Measurements from ENCODE around the gene HAND2.

HAND2 gene

DNA sequence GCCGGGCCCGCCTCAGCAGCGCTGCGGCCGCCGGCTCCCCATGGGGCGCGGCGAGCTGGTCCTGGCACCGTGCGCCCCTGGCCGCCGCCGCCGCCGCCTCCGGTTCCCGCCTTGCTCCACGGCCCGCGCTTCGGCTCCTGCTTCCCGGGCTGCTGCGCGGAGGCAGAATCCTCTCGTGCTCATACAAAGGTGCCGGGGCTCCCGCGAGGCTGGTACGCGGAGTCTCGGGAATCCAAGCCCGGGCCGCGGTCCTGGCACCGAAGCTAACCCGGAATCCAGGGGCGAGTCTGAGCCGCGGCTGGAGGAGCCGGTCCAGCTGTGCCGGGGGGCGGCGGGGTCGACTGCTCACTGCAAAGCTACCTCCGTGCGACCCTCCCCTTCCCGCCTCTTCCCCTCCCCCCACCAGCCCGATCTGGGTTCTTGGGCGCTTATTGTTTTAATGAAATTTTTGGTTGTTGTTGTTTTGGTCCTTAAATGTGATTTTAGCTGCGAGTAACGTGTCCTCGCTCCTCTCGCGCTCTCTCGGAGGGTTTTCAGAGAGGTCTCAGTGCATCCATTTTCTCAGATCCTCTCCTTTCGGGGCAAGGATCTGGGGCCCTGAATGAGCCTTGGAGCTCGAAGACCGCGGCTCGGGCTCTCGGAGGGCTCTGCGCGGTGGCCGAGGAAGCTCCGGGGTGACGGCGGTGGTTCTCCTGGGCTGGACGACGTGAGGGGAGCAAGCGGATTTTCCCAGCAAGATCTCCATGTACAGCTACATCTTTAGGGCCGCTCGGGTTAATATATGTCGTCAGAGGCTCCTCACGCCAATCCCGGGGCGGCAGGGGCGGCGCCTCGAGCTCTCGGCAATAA lies at the start of gene HAND2:
Gene HAND2 (minus strand): TSS at position 753 of the 849 bp plus-strand sequence. CDS start 940 bp downstream, outside the sequence.
- peak; percentile 62 for DNase-seq (ENCODE audit: low read depth, low spot score)

DNA sequence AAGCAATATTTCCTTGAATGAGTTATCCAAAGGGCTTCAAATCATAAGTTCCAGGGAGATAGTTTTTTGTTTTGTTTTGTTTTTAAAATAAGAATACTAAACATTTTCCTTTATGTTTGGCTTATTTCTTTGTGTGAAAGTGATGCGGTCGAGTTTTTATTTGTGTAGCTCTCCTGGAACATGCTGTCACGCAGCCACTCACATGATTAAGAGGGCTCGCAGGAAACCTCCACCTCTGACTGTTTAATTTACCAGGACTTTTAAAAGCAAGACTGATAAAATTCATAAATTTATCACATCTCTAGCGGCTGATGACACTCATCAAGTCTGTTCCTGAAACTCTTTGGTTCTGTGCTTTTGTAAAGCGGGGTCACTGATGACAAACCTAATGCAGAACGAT lies 48.9 kb upstream of the HAND2 start:
- no peak for DNase-seq (ENCODE audit: low read depth, low spot score)

DNA sequence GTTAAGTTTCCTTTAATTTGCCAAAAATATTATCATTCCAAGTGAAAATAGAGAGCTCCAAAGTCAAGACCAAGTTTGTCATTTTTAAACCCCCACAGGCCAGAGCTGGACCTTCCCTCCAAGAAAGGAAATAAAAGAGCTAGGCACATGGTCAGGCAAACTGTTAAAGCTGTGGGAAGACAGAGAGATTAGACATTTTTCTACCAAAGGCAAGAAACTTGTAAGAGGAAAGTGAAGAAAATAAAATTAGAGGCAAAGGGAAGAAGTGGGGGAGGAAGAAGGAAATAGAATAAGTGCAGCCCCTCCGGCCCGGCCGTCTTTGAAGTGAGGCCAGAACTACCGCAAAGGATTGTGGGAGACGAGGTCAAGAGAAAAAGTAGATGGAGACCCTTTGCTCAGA lies 47.9 kb upstream of the HAND2 start:
- no peak for DNase-seq (ENCODE audit: low read depth, low spot score)

DNA sequence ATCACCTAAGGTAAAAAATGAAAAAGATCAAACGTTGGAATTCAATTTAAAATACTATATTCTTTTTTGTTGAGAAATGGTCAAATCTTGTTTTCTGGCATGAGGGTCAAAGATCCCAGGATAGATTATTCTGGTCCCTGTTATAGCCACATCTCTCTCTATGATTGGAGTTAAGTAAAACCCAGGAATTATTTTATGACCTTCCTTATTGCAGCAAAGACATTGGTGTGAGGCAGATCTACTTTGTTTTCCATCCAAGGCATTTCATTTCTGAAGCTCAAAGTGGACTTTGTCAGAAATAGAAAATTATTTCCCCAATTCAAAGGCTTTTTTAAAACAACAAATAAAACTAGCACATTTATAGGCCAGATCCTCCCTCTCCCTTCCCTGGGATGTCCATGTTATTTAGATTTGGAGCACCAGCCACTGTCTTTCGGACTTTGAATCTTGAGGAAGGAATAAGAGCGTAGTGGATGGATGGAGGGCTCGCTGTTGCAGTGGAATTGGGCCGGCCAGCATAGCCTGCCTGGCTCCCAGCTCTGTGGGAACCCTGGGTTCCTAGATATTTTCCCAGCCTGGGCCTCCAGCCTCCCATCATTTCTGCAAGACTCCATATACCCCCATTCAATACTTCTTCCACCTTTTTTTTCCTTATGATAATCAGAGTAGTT lies 45.6 kb upstream of the HAND2 start:
- no peak for DNase-seq (ENCODE audit: low read depth, low spot score)

DNA sequence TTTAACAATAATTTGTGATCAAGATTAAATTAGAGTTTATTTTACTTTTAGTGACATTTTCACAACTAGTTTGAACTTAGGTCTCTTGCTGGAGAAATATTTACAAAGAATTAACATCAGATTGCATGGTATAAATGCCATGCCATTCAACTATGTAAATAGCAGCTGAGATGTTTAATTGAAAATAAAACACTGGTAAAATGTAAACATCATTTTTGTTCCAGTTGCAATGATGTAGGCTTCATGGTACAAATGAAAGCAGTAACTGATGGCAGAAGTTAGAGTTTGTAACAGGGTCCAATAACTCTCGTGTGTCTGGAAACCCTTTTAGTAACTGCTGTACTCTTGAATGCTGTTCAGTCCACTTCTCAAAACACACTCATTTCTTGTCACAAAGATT lies 43.7 kb upstream of the HAND2 start:
- DNase-seq (ENCODE audit: low read depth, low spot score) = no peak

DNA sequence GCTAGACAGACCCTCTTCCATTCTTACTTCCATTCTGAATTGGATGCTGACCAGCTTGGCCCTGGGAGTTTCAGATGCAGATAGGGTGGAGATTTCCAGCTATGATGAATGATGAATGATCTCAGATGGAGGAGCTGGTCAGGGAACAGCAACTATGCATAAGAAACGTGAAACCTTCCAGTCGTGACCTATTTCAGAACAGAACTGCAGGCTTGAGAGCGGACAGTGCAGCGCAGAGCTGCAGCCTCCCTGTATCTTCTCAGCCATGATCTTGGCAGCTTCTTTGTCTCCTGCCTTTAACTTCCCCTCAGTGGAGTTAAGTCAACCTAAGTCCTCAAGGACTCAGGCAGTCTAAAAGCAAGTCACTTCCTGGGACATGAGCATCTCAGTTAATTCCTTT lies 43.3 kb upstream of the HAND2 start:
- DNase-seq (ENCODE audit: low read depth, low spot score) = no peak

DNA sequence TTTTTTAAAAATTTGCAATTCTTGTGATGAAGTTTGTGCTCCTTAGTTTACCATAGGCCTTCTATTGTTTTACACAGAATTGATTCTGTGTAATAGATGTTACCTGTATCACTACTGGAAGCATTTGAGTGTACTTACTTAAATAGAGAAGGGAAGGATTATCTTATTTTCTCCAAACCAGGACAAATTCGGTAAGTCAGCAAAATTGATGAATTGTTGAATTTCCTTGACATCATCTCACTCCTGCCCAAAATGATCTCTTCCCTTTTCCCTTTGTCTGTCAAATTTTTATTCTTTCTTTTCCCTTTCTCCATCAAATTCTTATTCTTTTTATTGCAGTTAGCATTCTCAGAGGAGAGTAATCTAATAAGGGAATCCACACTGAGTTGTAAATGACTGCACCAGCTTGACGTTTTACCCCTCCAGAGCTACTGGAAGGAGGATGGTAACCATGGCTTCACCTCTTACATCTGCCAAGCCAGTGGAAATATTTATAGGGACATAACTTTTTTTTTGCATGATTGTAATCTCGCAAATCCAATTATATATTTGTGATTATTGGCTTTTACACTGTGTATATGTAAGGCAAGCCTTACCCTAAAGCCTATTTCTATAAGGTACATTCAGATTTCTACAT lies 42.6 kb upstream of the HAND2 start:
- no peak for DNase-seq (ENCODE audit: low read depth, low spot score)

DNA sequence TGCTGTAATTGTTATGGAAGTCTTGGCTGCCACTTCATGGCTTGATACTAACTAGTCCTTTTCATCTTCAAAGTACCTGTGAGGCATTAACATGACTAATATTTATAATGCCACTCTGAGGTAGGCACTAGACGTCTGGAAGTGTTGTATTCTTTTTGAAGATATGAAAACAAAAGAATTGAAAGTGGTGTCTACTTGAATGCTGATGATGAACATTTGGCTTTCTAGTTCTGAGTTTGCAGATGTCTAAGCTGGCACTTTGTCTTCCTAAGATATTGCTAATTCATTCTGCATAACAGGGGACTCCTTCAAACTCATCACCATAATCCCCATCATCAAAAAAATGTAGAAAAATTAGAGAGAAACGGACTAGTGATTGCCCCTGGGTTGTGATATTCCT lies 41.6 kb upstream of the HAND2 start:
- no peak for DNase-seq (ENCODE audit: low read depth, low spot score)

DNA sequence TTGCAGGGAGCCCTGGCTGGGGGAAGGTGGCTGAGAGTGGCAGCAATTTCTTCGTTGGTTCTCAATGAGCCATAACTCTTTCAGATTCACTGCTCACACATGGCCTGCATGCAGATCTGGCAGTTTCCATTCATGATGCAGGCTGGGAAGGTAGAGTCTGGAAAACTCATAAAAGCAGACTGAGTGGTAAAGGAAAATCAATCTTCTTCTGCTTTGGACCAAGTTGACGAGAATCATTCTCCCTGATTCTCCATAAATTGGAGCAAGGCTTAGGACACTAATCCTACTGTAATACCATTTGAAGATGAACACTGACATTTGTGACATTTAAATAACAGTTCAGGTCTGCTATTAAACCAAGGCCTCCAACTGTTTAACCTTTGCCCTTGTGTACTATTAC lies 35.3 kb upstream of the HAND2 start:
- DNase-seq (ENCODE audit: low read depth, low spot score) = no peak

DNA sequence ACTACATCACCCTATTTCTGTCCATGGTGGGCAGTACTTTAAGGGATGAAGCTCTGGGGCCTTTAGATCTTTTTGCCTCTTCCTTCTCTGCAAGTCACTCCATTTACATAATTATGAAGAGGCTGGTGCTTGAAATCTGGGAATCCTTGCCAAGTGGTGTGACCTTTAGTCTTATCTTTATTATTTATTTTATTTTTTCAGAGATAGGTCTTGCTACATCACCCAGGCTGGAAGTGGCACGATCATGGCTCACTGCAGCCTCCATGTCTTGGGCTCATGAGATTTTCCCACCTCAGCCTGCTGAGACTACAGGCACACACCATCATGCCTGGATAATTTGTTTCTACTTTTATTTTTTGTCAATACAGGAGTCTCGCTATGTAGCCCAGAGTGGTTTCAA lies 34.4 kb upstream of the HAND2 start:
- no peak for DNase-seq (ENCODE audit: low read depth, low spot score)

DNA sequence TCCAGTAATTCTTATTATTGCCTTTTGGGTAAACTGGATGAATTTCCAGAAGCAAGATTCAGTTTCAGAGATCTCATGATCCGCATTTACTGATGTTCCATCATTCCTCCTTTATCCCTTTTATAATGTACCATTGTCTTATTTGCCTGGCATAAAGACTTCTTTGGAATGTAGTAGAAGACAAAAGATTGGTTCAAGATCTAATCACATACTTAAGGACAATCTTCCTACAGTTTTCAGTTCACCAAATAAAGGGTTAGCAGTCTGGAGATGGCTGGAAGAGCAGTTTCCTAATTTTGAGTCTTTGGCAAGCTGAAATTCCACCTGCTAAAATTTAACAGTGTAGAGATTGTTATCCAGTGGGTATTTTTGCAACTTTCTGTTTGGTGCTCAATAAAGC lies 30.9 kb upstream of the HAND2 start:
- DNase-seq (ENCODE audit: low read depth, low spot score) = no peak

DNA sequence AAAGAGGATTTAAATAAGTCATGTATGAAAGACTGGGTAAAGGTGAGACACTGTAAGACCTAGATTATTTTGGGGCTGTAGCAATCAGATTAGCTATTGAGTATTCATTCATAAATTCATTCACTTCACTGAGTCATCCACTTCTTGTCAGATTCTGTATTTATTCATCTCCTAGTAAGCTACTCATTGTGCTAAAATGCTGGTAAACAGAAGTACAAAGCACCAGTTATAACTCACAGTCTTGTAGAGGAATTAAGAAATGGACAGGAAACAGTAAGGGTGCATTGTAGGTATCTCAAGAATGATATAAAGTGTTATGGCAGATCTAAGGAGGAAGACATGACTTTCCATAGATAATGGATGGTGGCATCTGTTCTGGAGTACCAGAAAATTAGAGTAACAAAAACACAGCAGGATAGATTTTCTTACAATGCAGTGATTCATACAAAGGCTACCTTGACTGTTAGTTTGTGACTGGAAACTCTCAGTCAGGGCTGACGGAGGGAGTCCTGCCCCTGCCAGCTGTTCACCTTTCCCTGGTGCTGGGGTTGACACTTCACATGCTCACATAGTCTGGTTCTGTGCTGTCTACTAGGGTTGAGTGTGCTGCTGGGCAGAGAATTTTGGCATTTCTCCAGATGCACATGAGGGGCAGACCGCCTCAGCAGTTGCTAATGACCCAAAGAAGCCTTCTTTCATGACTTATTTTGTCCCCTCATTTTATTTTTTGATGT lies 26.5 kb upstream of the HAND2 start:
- no peak for DNase-seq (ENCODE audit: low read depth, low spot score)

DNA sequence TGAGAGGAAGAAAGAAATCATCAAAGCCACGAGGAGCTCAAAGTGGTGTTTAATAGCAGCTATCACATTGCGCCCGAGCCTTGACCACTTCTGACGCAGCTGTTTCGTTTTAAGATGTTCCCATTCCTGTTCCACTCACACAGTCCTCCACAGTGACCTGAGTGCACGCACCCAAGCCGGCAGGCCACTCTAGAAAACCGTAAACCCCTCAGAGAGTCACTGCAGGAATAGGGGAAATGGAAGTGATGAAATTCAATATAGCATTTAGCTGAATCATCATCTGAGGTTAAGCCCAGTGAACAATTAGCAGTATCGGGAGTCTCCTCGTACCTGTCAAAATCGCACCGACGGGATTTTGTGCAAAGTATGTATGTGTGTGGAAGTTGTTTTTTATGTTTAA lies 17.9 kb upstream of the HAND2 start:
- DNase-seq (ENCODE audit: low read depth, low spot score) = no peak

DNA sequence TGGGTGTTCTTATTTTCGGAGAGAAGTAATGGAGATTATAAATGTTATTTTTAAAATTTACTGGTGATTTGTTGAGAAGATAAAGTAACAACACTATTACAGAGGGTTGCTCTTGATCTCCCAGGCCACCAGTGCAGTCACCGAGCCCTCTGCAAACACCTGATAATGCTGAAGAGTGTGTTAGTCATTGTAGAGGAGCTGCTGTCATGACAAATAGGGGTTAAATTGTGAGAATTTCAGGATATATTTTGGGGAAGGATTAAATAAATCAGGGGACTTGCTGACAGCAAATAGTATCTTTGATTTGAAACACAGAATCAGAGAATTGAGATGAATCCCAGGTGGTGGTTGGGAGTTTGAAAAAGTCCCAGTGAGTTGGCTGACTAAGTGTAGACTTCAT lies 16.7 kb upstream of the HAND2 start:
- DNase-seq (ENCODE audit: low read depth, low spot score) = no peak

DNA sequence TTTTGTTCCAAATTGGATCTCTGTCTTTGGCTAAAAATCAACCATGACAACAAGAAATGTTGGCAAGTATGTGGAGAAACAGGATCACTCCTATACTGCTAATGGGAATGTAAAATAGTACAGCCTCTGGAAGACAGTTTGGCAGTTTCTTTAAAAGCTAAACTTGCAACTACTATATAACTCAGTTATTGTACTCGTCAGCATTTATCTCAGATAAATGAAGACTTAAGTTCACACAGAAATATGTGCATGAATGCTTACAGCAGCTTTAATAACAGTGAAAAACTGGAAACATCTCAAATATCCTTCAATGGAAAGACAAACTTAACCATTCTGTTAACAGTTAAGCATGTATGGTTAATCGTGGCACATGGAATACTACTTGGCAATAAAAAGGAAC lies 15.4 kb upstream of the HAND2 start:
- DNase-seq (ENCODE audit: low read depth, low spot score) = no peak

DNA sequence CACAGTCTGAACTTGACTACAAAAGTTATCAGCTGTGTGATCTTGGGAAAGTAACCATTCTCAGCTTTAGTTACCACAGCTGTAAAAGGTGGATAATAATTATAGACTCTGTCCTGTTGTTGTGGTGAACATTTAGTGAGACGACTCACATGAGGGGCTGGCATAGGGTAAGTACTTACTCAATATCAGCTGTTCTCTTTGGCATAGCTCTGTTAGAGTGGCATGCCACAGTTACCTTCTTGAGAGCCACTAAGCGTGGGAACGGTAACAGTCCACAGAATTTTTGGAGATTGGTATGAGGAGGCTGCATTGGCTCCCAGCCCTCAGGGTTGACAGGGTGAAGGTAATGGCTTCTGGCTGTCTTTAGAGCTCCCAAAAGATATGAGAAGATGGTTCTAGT lies 13.2 kb upstream of the HAND2 start:
- DNase-seq (ENCODE audit: low read depth, low spot score) = no peak

DNA sequence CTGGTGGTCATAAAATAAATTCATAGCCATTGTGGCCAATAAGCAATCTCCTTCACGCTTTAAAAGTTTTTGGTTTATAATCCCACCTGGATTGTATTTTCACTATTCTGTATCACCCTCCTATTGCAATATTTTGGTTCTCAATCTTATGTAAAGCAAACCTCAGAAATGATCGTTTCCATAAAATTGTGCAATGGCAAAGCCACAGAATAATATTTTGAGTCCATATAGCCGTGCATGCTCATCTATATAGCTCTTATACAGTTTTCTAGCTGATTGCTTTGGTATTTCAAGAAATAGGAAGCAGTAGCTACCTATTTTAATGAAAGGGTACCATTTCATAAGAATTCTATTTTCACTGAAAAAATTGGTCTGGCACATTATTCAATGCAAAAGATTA lies 10.0 kb upstream of the HAND2 start:
- no peak for DNase-seq (ENCODE audit: low read depth, low spot score)

DNA sequence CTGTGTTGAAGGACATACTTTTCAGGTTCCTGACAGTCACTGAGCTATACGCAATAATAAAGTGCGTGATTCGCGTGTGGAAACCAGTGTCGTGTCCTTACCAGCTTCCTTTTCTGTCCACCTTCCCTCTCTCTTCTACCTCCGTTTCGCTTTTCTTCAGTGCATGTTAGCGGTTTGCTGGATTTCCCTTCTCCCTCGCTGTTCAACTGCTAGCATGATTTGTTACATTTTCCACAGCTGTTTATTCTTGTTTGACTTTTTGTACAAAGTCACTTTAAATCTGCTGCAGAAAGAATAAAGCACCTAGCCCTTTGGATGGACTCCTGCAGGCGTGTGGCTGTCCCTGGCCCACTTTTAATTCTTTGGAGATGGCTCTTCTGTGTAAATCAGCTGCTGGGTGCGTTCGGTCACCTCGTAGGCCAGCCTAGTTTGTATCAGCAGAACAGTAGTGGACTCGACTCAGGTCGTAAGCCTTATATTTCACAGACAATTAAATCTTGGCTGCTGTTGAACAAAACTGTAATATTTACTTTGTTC lies 8.9 kb upstream of the HAND2 start:
- no peak for DNase-seq (ENCODE audit: low read depth, low spot score)

DNA sequence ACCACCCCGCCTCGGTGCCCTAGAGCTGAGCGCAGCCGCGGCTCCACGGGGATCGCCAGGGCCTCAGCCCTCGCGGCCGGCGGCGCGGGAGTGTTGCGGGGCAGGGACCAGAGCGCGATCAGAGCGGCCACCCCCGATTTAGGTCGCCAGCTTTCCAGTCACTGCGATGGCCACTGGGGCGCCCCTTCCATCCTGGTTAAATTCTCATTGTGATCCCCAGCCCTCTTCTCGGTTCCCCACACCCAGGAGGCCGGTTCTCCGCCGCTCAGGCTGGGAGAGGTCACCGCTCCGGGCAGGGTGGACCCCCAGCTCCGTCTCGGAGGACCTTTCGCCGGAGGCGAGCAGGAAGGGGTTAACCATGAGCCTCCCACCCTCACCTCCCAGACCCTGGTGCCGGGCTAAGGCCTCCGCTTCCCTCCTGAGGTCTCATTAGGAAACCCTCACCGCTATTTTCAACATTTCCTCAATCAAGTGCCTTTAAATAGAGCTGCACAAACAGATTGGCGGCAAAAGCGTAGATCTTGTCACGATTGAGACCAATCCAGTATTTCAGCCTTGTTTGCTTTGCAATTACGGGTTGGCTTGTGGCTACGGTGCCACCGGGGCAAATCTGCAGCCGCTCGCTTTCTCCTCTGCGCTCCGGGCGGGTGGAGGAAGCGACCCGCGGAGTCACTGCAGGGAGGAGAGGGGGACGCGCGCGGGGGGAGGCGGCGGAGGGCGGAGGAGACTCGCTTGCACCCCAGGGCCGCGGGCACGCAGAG lies 8.3 kb upstream of the HAND2 start:
- no peak for DNase-seq (ENCODE audit: low read depth, low spot score)

DNA sequence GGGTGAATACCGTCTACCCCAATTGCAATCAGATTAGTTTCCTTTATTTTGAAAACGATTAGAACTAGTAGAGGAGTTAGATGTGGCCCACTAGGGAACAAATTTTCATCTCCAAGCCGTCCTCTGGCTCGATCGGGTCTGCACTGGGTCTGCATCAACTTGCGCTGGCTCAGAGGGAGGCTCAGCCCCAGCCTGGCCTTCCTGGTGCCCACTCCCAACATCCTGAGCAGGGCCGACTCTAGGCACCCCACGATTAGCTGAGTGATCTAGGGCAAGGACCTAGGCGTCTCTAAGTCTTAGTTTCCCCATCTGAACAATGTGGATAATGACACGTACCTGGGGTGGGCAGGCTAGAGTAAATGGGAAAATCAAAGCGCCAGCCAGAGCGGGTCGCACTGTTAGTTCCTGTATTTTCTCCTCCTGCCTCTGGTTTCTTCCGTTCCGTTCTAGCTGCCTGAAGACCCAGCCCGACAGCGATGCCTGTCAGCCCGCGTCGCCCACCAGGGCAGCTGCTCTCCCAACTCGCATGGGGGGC lies 7.7 kb upstream of the HAND2 start:
- no peak for DNase-seq (ENCODE audit: low read depth, low spot score)

Data from astrocyte of the hippocampus (primary cell).